Stimulated activated memory B cell treated with anti-CD40 and anti-IgM and Interleukin-4, amounts not matched to agents 10 μg/mL and 1 μg/mL and 100 μg/mL, for 72 hours (primary cell): Measurements from ENCODE around the gene VPS13A.
"Not testable (repeated sequence)": the region's sequence is repeated elsewhere in the genome, so short reads cannot be mapped to it uniquely, and the experiment has no call there.

Experiments used
- ATAC-seq: fragments of 150-1000 bp; cut with Tn5 transposase; 2 replicates; pipeline ENCODE4 v1.10.0; 2021
- H3K27ac Mint-ChIP-seq: one replicate; pipeline ENCODE4 v1.8.0; 2022; ENCODE audit warnings: mild to moderate bottlenecking, mixed read lengths
- H3K27me3 Mint-ChIP-seq: one replicate; pipeline ENCODE4 v1.8.0; 2022; ENCODE audit warnings: mixed read lengths
- H3K36me3 Mint-ChIP-seq: one replicate; pipeline ENCODE4 v1.8.0; 2022; ENCODE audit warnings: mixed read lengths
- H3K4me1 Mint-ChIP-seq: one replicate; pipeline ENCODE4 v1.8.0; 2022; ENCODE audit warnings: mixed read lengths
- H3K4me3 Mint-ChIP-seq: one replicate; pipeline ENCODE4 v1.8.0; 2022; ENCODE audit warnings: mild to moderate bottlenecking, moderate library complexity, mixed read lengths
- H3K9me3 Mint-ChIP-seq: one replicate; pipeline ENCODE4 v1.8.0; 2022; ENCODE audit warnings: mixed read lengths

VPS13A gene

DNA sequence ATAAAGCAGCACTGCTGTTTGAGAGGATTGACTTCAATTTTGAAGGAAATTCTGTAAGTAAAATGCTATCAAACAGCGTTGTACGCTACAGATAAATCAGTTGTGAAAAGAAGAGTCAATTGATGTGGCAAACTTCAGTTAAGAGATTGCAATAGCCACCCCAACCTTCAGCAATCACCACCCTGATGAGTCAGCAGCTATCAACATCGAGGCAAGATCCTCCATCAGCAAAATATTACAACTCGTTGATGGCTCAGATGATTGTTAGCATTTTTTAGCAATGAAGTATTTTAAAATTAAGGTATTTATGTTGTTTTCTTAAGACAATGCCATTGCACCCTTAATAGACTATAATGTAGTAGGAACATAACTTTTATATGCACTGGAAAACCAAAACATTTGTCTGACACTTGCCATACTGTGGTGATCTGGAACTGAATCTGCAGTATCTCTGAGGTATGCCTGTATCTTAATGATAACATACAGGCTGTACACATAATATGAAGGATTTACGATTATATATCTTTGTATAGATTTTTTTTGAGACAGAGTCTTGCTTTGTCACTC, 47.5 kb downstream of the VPS13A start:
- no peaks in the 10 kb centered on the region for H3K4me1 Mint-ChIP-seq
- peaks cover 3% of the 10 kb centered on the region for H3K9me3 Mint-ChIP-seq
- H3K36me3 Mint-ChIP-seq: peaks cover 55% of the 10 kb centered on the region
- ATAC-seq: no peak
- H3K27ac Mint-ChIP-seq: no peak overlapping the region
- no peak overlapping the region for H3K4me3 Mint-ChIP-seq
- H3K27me3 Mint-ChIP-seq: no peaks in the 10 kb centered on the region

DNA sequence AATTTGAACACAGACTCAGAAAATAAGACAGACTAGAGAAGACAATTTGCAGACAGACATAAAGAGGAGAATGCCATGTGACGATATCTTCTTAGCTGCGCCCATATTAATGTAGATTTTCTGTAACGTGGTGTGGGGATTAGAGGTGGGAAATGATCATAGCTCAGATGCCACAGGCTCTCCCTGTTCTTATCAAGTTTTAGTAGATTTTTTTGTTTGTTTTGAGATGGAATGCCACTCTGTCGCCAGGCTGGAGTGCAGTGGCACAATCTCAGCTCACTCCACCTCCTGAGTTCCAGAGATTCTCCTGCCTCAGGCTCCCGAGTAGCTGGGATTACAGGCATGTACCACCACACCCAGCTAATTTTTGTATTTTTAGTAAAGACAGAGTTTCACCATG, 59.4 kb downstream of the VPS13A start:
- Mint-ChIP-seq H3K4me1 (no peaks in the 10 kb centered on the region), H3K9me3 (no peaks in the 10 kb centered on the region), H3K27me3 (no peaks in the 10 kb centered on the region), H3K27ac (no peak overlapping the region), H3K36me3 (peaks cover 52% of the 10 kb centered on the region), H3K4me3 (no peak overlapping the region)
- no peak for ATAC-seq

DNA sequence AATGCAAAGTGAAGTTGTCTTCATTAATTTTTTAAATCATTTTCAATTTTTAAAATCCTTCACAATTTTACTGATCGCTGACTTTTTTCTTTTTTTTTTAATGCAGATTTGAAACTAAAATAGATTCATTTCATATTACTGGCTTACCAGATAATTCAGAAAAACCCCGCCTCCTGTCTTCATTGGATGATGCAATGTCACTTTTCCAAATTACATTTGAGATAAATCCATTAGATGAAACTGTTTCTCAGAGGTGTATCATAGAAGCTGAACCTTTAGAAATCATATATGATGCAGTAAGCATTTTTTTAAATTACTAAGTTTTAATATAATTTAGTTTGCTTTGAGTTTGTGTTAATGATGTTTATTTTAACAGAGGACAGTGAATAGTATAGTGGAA, 60.6 kb downstream of the VPS13A start:
- H3K9me3 Mint-ChIP-seq: no peaks in the 10 kb centered on the region
- H3K4me1 Mint-ChIP-seq: no peaks in the 10 kb centered on the region
- H3K36me3 Mint-ChIP-seq: peaks cover 48% of the 10 kb centered on the region
- no peaks in the 10 kb centered on the region for H3K27me3 Mint-ChIP-seq
- ATAC-seq: no peak
- H3K27ac Mint-ChIP-seq: no peak overlapping the region
- H3K4me3 Mint-ChIP-seq: no peak overlapping the region

DNA sequence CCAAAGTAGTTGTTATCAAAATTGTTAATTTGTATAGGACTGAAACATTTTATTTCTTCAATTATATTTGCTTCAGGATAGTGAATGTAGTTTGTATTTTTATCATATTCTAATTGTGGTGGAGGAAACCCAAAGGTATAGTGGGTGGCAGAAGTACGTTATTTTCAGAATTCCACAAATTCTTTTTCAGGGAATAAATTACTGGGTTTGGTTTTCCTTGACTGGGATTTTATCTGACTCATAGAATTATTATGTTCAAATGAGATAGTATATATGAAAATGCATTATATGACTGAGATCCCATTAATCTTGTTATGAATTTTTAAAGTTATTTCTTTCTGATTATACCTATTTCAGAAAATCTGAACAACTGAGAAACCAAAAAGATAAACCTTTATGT, 73.7 kb downstream of the VPS13A start:
- peaks cover 54% of the 10 kb centered on the region for H3K36me3 Mint-ChIP-seq
- H3K27ac Mint-ChIP-seq: no peak overlapping the region
- no peak for ATAC-seq
- peaks cover 7% of the 10 kb centered on the region for H3K9me3 Mint-ChIP-seq
- no peaks in the 10 kb centered on the region for H3K4me1 Mint-ChIP-seq
- no peaks in the 10 kb centered on the region for H3K27me3 Mint-ChIP-seq
- H3K4me3 Mint-ChIP-seq: no peak overlapping the region

DNA sequence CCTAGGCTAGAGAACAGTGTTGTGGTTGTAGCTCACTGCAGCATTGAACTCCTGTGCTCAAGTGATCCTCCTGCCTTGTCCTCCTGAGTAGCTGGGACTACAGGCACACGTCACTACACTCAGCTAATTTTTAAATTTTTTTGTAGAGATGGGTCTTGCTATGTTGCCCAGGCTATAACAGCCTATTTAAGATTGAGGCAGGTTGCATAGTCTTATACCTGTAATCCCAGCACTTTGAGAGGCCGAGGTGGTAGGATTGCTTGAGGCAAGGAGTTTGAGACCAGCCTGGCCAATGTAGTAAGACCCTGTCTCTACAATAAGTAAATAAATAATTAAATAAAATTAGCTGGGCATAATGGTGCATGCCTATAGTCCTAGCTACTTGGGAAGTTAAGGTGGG, 79.9 kb downstream of the VPS13A start:
- Mint-ChIP-seq H3K27ac (no peak overlapping the region), H3K4me1 (no peaks in the 10 kb centered on the region), H3K4me3 (no peak overlapping the region), H3K36me3 (peaks cover 63% of the 10 kb centered on the region), H3K27me3 (no peaks in the 10 kb centered on the region), H3K9me3 (peaks cover 16% of the 10 kb centered on the region)
- ATAC-seq: no peak

DNA sequence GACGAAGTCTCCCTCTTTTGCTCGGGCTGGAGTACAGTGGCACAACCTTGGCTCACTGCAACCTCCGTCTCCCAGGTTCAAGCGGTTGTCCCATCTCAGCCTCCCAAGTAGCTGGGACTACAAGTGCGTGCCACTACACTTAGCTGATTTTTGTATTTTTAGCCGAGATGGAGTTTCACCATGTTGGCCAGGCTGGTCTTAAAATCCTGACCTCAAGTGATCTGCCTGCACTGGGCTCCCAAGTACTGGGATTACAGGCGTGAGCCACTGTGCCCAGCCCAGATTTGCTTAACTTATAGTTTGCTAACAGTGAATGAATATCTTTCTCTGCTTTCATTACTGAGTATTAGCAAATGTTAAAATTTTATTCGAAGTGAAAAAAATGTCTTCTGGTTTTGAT, 84.3 kb downstream of the VPS13A start:
- Mint-ChIP-seq H3K4me3 (no peak overlapping the region), H3K36me3 (peaks cover 66% of the 10 kb centered on the region), H3K4me1 (no peaks in the 10 kb centered on the region), H3K9me3 (peaks cover 14% of the 10 kb centered on the region), H3K27me3 (no peaks in the 10 kb centered on the region), H3K27ac (no peak overlapping the region)
- ATAC-seq: no peak

DNA sequence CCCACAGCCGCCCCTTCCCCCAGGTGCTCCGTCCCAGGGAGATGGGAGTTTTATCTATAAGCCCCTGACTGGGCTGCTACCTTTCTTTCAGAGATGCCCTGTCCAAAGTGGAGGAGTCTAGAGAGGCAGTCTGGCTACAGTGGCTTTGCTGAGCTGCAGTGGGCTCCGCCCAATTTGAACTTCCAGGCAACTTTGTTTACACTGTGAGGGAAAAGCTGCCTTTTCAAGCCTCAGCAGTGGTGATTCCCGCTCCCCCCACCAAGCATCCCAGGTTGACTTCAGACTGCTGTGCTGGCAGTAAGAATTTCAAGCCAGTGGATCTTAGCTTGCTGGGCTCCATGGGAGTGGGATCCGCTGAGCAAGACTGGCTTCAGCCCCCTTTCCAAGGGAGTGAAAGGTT, 90.4 kb downstream of the VPS13A start:
- not testable (repeated sequence) for H3K4me3 Mint-ChIP-seq, H3K27me3 Mint-ChIP-seq, ATAC-seq, H3K27ac Mint-ChIP-seq, H3K9me3 Mint-ChIP-seq, H3K4me1 Mint-ChIP-seq
- H3K36me3 Mint-ChIP-seq: peaks cover 79% of the 10 kb centered on the region

DNA sequence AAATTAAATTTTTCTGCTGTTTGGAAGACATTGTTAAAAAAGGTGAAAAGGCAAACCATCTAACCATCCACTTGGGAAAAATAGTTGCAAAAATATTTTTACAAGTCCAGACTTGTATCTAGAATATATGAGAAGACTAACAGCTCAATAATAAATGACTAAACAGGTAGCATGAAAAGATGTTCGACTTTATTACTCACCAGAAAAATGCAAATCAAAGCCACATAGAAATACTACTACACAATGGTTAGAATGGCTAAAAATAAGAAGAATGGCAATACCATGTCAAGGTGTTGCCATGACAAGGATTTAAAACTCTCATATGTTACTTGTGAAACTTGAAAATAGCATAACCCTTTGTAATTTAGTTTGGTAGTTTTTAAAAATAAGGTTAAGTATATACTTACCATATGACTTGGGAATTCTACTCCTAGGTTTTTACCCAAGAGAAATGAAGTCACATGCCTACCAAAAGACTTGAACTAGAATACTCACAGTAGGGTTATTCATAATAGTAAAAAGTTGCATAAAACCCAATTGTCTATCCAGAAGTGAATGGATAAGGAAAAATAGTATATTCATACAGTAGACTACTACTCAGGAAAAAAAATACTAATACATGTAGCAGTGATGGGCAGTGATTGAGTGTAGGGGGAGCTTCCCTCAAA, 93.8 kb downstream of the VPS13A start:
- H3K36me3 Mint-ChIP-seq: peaks cover 51% of the 10 kb centered on the region
- H3K4me3 Mint-ChIP-seq: no peak overlapping the region
- H3K27me3 Mint-ChIP-seq: no peaks in the 10 kb centered on the region
- no peak overlapping the region for H3K27ac Mint-ChIP-seq
- H3K9me3 Mint-ChIP-seq: peaks cover 2% of the 10 kb centered on the region
- ATAC-seq: no peak
- no peaks in the 10 kb centered on the region for H3K4me1 Mint-ChIP-seq

DNA sequence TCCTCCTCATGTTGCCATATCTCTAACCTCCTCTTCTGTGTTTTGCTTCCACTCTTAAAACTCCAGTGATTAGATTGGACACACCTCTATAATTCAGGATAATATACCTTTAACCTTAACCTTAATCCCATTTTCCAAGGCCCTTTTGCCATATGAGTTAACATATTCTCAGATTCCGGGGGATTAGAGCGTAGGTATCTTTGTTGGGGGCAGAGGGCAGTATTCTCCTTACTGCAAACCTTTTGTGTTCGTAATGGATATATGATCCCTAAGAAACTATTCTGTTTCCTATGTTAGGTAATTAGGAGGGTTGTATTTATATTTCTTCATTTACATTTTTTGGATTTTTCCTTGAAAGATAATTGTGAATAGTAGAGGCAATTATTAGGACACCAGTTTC, 99.5 kb downstream of the VPS13A start:
- no peak for ATAC-seq
- Mint-ChIP-seq H3K4me3 (no peak overlapping the region), H3K9me3 (no peaks in the 10 kb centered on the region), H3K27ac (no peak overlapping the region), H3K27me3 (no peaks in the 10 kb centered on the region), H3K4me1 (no peaks in the 10 kb centered on the region), H3K36me3 (peaks cover 38% of the 10 kb centered on the region)

DNA sequence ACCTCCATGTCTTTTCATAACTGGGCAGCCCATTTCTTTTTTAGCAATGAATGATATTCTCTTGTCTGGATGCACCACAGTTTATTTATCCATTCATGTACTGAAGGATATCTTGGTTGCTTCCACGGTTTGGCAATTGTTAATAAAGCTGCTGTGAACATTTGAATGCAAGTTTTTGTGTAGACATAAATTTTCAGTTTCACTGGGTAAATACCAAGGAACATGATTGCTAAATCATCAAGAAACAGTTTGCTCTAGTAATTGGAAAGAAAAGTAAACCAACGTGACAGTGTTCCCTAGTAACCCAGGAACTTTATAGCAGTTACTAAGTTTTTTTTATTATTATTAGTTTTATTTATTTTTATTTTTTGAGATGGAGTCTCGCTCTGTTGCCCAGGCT, 100.4 kb downstream of the VPS13A start:
- H3K9me3 Mint-ChIP-seq: no peaks in the 10 kb centered on the region
- H3K4me1 Mint-ChIP-seq: no peaks in the 10 kb centered on the region
- peaks cover 34% of the 10 kb centered on the region for H3K36me3 Mint-ChIP-seq

DNA sequence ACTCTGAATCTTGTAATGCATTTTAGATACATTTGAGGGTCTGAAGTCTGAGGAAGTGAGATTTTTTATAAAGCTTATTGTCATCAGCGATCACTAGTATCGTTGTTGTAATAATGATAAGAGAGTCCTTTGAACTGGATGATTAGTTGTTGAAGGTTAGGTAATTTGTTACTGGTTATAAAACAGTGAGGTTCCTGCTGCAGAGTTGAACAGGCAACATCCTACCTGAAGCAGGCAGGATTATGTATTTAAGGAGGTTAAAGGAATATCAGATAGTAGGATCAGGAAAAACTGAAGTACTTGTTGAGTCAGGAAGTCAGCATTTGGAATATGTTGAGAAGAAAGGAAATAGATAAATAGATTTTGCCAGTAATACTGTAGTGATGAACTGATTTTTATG, 106.7 kb downstream of the VPS13A start:
- Mint-ChIP-seq H3K27me3 (no peaks in the 10 kb centered on the region), H3K9me3 (peaks cover 7% of the 10 kb centered on the region), H3K4me1 (no peaks in the 10 kb centered on the region), H3K4me3 (no peak overlapping the region), H3K36me3 (peaks cover 62% of the 10 kb centered on the region), H3K27ac (no peak overlapping the region)
- ATAC-seq: no peak

More for the DNA sequence above, 100.4 kb downstream of the VPS13A start:
- no peak for ATAC-seq
- no peaks in the 10 kb centered on the region for H3K27me3 Mint-ChIP-seq
- no peak overlapping the region for H3K4me3 Mint-ChIP-seq
- H3K27ac Mint-ChIP-seq: no peak overlapping the region

DNA sequence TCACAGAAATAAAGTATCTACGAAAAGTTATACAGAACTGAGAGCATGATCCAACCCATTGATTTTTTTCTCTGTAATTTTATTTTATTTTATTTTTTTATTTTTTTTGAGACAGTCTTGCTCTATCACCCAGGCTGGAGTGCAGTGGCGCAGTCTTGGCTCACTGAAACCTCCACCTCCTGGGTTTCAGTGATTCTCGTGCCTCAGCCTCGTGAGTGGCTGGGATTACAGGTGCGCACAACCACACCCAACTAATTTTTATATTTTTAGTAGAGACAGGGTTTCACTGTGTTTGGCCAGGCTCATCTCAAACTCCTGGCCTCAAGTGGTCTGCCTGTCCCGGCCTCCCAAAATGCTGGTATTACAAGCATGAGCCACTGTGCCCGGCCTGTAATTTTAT, 107.3 kb downstream of the VPS13A start:
- Mint-ChIP-seq H3K4me1 (no peaks in the 10 kb centered on the region), H3K9me3 (peaks cover 7% of the 10 kb centered on the region), H3K27me3 (no peaks in the 10 kb centered on the region), H3K27ac (no peak overlapping the region), H3K36me3 (peaks cover 62% of the 10 kb centered on the region), H3K4me3 (no peak overlapping the region)
- no peak for ATAC-seq

DNA sequence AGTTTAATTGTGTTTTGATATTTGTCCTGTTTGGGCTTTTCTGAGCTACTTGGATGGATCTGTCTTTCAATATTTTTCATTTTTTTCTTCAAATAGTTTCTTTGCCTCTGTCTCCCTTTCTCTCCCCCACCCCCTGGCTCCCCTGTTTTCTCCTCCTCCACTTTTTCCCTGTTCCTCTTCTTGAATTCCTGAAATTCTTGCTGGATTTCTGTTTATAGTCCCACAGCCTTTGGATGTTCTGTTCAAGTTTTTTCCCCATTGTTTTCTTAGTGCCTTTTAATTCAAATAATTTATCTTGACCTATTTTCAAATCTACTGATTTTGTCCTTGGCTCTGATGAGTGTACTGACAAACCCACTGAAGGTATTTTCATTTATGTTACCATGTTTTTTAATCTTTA, 113.0 kb downstream of the VPS13A start:
- H3K27ac Mint-ChIP-seq: no peak overlapping the region
- H3K4me3 Mint-ChIP-seq: no peak overlapping the region

DNA sequence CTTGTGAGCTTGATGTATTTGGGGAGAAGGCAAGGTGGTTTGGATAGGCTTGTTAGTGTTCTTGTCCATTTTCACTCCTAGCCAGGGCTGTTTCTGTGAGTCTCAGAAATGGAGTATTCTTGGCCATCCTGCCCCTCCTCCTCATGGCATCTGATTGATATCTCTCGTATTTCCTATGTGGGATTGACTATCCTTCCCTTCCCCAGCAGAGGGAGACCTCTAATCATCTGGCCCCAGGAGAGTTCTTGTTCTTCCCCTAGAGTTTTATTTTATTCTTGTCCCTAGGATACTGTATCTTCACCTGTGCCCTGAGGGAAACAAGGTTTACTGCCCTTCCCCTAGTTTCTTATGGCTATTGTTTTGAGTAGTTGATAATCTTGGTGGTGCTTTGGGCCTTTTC, 114.4 kb downstream of the VPS13A start:
- Mint-ChIP-seq H3K27ac (no peak overlapping the region), H3K4me1 (no peaks in the 10 kb centered on the region), H3K36me3 (peaks cover 58% of the 10 kb centered on the region), H3K9me3 (peaks cover 7% of the 10 kb centered on the region), H3K4me3 (no peak overlapping the region), H3K27me3 (no peaks in the 10 kb centered on the region)
- no peak for ATAC-seq

More for the DNA sequence above, 113.0 kb downstream of the VPS13A start:
- H3K27me3 Mint-ChIP-seq: no peaks in the 10 kb centered on the region
- ATAC-seq: no peak
- H3K36me3 Mint-ChIP-seq: peaks cover 71% of the 10 kb centered on the region
- no peaks in the 10 kb centered on the region for H3K4me1 Mint-ChIP-seq
- peaks cover 7% of the 10 kb centered on the region for H3K9me3 Mint-ChIP-seq

DNA sequence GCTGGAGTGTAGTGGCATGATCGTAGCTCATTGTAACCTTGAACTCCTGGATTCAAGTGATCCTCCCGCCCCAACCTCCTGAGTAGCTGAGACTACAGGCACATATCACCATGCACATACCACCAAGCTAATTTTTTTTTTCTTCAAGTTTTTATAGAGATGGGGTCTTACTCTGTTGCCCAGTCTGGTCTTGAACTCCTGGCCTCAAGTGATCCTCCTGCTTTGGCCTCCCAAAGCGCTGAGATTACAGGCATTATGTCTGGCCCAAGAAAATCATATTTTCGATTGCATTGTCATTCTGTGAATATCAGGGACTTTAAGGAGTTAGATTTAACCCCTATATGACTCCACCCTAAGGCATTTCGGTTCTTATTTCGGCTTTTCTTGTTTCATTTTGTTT, 116.6 kb downstream of the VPS13A start:
- no peak for ATAC-seq
- Mint-ChIP-seq H3K9me3 (no peaks in the 10 kb centered on the region), H3K27me3 (no peaks in the 10 kb centered on the region), H3K4me3 (no peak overlapping the region), H3K36me3 (peaks cover 37% of the 10 kb centered on the region), H3K27ac (no peak overlapping the region), H3K4me1 (no peaks in the 10 kb centered on the region)

DNA sequence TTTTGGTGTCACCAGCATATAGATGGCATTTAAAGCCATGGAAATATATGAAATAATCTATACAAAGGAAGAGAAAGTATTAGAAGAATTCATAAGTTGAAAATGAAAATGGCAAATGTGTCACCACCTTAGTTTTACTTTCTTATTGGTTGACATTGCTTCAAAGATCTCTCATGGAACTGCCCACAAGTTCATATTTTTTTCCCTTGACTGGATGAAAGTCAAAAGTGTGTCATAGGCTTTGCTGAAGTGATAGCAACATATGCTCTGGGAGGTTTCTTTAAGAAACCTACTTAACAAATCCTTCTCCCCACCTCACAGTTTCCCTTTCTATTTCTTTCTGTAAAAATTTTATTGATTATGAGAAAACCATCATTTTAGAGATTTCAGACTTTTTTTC, 127.2 kb downstream of the VPS13A start:
- ATAC-seq: no peak
- no peak overlapping the region for H3K4me3 Mint-ChIP-seq
- no peak overlapping the region for H3K27ac Mint-ChIP-seq
- H3K27me3 Mint-ChIP-seq: no peaks in the 10 kb centered on the region
- peaks cover 41% of the 10 kb centered on the region for H3K36me3 Mint-ChIP-seq
- H3K4me1 Mint-ChIP-seq: no peaks in the 10 kb centered on the region
- H3K9me3 Mint-ChIP-seq: no peaks in the 10 kb centered on the region
